ENCODE data around the gene BMP15.
A peak's percentile ranks its signal among the peaks of the same experiment; 100 is the strongest.

The BMP15 gene

GRCh38 chrX:50910685-50911176 is at the start of gene BMP15:
Gene BMP15, plus strand, starts transcription at chrX:50910735. Its CDS starts 49 bp downstream, at chrX:50910784.
- no peak for DNase-seq

GRCh38 chrX:50863471-50863870 is 47.1 kb upstream of the BMP15 start:
- no peak for DNase-seq

- DNase-seq, result no peak
Measured at GRCh38 chrX:50865311-50865710, 45.2 kb upstream of the BMP15 start.

GRCh38 chrX:50871922-50872453 is 38.5 kb upstream of the BMP15 start:
- DNase-seq, result no peak

GRCh38 chrX:50874876-50875275 is 35.7 kb upstream of the BMP15 start:
- DNase-seq, result no peak

- no peak for DNase-seq
Measured at GRCh38 chrX:50876551-50876950, 34.0 kb upstream of the BMP15 start.

GRCh38 chrX:50877310-50877709 is 33.2 kb upstream of the BMP15 start:
- peak; percentile 0 for DNase-seq

- DNase-seq, result no peak
Measured at GRCh38 chrX:50881028-50881427, 29.5 kb upstream of the BMP15 start.

GRCh38 chrX:50888884-50889283 is 21.7 kb upstream of the BMP15 start:
- DNase-seq, result no peak

GRCh38 chrX:50889582-50889981 is 21.0 kb upstream of the BMP15 start:
- no peak for DNase-seq

GRCh38 chrX:50893047-50893446 is 17.5 kb upstream of the BMP15 start:
- no peak for DNase-seq

- no peak for DNase-seq
Measured at GRCh38 chrX:50893466-50893865, 17.1 kb upstream of the BMP15 start.

GRCh38 chrX:50905334-50905733 is 5.2 kb upstream of the BMP15 start:
- DNase-seq, result no peak

GRCh38 chrX:50913520-50913919 is 3.0 kb downstream of the BMP15 start:
- DNase-seq, result no peak

- no peak for DNase-seq
Measured at GRCh38 chrX:50920132-50920531, 9.6 kb downstream of the BMP15 start.

GRCh38 chrX:50927127-50927526 is 16.6 kb downstream of the BMP15 start:
- DNase-seq, result no peak

GRCh38 chrX:50941638-50942037 is 31.1 kb downstream of the BMP15 start:
- no peak for DNase-seq

GRCh38 chrX:50942471-50942870 is 31.9 kb downstream of the BMP15 start:
- no peak for DNase-seq

GRCh38 chrX:50952406-50952805 is 41.9 kb downstream of the BMP15 start:
- no peak for DNase-seq

GRCh38 chrX:50953832-50954231 is 43.3 kb downstream of the BMP15 start:
- no peak for DNase-seq

- DNase-seq, result no peak
Measured at GRCh38 chrX:50962156-50962555, 51.6 kb downstream of the BMP15 start.

- DNase-seq, result no peak
Measured at GRCh38 chrX:50963842-50964241, 53.3 kb downstream of the BMP15 start.
